M059J (cell line): ENCODE data around the gene SLC35F6. TPM values are rescaled to one million over a fixed set of nuclear protein-coding genes. Genes with fewer than 3 reads are reported as not detected.

Source experiments
- DNase-seq: peaks from one replicate; pipeline ENCODE4 v3.0.0-alpha.2; 2012; ENCODE audit warnings: low read depth
- total RNA-seq: library from RNA; depleted of rRNA; stranded (reverse); fragments of >200 nt; shearing (Covaris generic); gene quantifications from 2 replicates; pipeline ENCODE4 v1.2.3, GENCODE V29; 2014; rRNA removed

Gene SLC35F6, protein sequence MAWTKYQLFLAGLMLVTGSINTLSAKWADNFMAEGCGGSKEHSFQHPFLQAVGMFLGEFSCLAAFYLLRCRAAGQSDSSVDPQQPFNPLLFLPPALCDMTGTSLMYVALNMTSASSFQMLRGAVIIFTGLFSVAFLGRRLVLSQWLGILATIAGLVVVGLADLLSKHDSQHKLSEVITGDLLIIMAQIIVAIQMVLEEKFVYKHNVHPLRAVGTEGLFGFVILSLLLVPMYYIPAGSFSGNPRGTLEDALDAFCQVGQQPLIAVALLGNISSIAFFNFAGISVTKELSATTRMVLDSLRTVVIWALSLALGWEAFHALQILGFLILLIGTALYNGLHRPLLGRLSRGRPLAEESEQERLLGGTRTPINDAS
- total RNA-seq: 35.3 and 35.6 TPM in 2 replicates

DNA sequence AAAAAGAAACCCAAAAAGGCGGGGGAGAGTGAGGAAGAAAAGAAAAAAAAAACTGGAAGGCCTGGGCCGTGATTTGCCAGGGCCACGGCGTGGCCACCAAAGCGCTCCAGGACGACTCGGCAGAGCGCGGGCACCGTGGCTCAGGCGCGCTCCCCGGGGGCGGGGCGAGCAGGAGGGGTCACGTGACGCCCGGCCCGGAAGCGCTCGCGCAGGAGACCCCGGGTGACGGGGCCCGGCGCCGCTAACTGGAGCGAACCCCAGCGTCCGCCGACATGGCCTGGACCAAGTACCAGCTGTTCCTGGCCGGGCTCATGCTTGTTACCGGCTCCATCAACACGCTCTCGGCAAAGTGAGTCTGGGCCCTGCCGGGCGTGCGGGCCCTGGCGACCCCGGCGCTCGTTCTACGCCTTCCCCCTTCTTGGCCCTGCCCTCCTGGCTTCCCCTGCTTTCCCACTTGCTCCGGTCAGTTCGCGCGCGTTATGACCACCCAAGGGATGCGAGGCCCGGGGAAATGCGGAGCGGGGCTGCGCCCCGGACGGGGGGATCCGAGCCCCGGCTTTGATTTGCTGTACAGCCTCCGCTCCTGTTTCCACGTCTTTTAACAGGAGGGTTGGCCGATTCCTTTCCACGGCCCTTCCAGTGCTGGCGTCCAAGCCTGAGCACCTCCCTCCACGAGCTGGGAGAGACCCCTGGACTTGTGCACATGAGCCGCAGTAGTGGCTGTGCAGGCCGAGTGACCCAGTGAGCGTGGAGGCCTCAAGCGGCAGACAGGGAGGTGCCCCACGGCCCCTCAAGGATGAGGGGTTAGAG lies at the start of gene SLC35F6:
SLC35F6 (plus strand) TSS at position 207 of the 810 bp plus-strand sequence; CDS start at position 273, 66 bp downstream.
- DNase-seq: peak; percentile 74

DNA sequence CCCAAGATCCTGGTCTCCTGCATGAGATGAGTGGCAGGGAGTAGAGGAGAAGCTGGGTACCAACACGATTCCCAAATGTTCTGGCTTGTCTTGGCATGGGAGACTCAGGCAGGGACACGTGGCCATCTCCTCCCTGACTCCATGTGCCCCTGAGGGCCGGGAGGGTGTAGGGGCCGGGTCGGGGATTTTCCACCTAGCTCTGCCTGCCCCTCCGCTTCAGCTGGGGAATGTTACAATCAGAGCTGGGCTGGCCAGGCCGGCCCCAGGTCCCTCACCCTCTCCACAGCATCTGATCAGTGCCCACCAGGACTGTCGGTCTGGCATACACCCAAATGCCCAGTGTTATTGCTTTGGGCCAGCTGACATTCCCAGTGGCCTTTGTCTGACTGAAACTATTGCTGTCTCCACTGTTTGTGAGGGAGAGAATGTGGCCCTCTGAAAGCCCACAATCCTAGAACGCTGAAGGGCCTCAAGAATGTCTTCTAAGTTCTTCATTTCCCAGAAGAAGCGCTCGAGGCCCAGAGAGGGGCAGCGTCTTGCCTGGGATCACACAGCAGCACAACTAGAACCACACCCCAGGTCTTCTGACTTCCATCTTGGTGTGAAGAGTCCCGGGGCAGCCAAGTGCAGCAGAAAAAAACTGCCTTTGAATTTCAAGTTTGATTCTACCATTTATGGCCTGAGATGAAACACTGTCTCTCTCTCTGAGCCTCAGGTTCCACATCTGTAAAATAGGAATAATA lies 48.4 kb upstream of the SLC35F6 start:
- no peak for DNase-seq

DNA sequence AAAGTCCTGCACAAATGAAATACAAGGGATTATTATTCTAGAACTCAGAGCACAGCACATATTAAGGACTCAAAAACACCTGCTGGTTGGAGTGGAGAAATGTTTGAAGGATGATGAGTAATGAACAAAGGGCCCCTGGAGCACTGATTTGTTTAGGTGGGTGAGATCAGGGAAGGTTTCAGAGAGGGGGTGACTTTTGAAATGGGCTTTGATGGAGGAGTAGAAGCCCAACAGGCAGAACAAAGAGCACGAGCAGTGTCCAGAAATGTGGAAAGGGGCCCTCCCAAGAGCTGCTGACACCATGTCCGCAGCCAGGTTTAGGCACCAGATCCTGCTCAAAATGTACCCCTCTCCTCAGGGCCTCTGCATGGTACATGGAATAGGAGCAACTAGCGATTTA lies 47.7 kb upstream of the SLC35F6 start:
- DNase-seq: no peak

DNA sequence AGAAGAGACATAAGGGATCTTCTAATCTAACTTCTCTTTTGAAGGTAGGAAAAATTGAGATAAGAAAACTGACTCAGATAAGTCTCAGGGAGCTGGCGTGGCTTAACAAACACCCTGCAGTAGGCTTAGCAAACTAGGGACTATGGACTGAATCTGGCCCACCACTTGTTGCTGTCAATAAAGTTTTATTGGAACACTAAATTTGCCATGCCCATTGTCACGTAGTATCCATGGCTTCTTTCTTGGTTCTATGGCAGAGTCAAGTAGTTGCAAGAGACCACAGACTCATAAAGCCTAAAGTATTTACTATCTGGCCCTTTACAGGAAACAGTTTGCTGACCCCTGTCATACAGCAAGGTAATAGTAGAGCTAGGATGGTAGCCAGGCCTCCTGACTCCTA lies 47.3 kb upstream of the SLC35F6 start:
- no peak for DNase-seq

DNA sequence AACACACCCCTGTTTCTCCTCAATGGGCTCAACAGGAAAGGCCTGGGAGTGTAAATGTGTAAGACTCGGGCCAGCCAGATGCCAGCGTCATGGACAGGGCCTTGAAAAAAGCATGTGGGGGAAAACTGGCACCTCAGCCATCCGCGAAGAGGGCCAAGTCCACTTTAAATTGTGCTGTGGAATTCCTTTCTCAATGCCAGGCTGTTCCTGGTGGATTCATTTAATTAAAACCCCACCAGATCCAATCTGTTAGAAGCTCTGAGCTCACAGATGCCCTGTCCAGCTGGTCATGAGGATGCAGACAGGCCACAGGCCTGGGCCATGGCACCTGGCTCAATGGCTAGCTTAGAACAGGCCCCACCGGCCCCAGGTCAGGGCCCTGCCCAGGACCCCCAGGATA lies 46.7 kb upstream of the SLC35F6 start:
- DNase-seq: no peak

DNA sequence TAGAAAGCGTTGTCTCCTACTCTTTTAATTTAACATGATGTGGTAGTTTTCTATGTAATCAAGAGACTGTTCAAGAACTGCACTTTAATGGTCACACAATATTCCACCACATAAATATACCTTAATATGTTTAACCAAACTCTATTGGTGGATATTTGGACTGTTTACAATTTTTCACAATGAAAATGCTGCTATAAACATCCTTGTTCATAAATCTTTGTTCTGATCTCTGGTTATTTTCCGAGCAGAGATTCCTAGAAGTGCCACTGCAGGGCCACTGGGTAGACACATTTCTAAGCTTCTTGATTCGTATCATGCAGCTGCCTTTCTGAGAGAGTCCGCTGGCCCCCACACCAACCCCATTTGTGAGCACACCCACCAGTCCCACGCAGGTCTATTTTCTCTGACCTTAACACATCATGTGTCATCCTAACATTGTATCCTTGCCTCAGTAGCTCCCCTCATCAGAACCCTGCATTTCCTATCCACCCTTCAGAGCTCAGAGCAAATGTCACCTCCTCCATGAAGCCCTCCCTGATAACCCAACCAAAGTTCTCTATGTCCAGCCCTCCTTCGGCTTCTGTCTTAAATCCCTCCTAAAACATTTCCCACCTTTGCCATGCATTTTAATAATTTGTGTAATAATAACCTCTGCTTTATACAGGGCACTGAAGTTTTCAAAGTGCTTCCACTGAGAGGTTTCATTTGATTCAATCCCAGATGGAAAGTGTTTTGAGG lies 45.0 kb upstream of the SLC35F6 start:
- DNase-seq: no peak

DNA sequence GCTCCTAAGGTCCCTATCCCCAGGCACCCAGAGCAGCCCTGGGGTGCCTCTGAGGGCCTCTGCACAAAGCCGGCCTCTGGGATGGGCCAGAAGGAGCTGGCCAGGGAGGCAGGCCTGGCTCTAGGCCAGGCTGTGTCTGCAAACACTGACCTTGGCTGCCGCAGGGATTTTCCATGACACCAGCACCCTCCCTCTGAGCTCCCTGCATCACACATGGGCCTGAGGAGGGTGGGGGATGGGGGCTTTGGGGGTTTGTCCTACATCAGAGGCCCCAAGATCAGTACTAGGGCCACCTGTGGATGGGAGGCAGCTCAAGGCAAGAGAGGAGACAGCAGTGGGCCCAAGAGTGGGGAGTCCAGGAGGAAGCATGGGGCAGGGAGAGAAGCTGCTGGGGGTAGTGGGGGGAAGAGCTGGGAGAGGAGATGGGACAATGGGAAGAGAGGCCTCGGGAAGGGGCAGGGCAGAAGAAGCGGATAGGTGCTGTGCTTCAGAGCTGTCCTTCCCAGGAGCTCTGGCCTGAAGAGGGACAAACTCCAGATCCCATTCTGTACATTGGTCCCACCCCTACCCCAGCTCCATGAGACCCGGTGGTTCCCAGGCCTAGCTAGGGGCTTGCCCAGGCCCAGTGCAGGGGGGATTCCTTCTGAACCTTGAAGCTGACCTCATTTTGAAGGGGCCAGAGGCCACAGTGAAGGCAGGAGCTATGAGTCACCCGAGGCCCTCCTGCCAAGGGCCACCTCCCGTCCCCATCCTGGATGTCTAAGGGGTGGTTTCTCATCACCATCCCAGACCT lies 43.6 kb upstream of the SLC35F6 start:
- DNase-seq: peak; percentile 93

DNA sequence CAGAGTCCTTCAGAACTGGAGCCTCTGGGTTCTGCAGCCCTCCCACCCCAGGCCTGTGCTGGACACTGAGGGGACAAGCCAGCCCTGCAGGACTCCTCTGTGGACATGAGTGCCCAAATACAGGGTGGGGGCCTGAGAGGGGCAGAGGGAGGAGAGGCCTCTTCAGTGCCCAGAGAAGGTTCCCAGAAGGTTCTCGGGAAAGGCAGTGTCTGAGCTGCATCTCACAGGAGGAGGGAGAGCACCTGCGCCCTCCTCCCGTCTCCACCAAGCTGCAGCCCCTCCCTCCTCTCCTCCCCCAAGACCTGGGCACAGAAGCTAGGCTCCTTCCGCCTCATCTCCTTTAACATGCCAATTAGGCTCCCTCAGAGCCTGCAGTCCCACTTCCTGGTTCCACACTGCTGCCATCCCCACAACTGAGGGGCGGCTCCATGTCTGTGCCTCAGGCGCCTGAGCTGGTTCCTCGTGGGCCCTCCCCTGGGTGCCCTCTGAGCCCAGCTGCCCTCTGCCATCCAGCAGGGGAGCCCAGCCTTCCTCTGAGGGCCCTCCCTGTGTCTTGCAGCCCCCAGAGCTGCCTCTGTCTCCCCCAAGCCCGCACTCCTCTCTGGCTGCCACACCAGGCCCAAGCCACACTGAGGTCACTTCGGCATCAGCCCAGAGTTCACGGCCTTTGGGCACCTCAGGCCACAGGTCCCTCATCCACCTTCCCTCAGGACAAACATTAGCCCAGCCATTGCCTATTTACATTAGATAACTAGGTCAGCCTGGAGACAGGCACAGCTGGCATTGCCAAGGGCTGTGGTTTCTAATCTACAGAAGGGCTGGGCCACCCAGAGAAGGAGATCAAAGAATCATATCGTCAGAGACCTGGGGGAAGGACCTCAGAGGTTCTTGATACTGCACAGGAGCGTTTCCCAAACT lies 42.7 kb upstream of the SLC35F6 start:
- DNase-seq: peak; percentile 83

DNA sequence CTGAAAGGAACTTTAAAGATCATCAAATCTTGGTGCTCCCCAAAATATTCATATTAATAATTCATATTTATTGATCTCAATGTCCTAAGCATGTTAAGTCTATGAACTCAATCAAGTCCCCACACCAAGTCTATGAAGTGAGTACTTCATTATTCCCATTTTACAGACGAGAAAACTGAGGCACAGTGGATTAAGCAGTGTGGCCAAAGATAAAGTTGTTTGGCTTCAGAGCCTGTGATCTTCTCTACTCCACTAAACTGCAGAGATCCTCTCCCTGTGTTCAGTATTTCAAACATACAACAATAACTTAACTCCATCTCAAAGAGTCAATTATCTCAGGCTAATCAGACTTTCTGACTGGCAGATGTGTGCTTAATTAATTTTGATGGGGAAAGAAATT lies 41.8 kb upstream of the SLC35F6 start:
- DNase-seq: no peak

DNA sequence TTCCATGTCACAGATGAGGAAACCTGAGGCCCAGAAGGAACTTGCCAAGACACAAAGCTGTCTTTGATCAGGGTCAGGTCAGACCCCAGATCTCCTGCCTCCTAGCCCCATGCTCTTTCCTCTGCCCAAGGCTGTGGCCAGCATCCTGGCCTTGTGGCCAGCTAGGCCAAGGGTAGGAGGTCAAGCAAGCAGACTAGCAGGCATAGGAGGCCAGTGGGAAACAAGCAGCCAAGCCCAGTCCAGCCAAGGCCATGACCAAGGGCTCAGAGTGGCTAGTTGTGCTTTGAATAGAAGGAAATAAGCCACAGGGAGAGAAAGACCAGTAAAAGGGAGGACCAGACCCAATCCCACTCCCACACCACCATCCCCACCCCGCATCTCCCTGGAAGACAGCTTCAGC lies 41.2 kb upstream of the SLC35F6 start:
- peak; percentile 25 for DNase-seq

DNA sequence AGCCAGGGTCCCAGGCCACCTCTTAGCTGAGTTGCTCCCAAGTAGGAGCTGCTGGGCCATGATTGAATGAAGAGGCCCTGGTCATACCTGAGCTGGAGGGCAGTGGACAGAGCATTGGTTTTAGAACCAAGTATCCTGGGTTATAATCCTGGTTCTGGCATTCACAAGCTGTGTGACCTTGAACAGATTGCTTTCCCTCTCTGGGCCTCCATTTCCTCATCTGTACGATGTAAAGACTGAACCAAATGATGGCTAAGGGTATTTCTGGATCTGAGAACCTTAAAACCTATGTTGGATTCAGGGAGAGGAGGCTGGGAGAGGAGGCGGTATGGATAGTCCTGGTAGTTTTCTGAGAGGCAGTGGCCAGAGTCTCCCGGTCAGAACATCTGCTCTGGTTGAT lies 40.6 kb upstream of the SLC35F6 start:
- no peak for DNase-seq

DNA sequence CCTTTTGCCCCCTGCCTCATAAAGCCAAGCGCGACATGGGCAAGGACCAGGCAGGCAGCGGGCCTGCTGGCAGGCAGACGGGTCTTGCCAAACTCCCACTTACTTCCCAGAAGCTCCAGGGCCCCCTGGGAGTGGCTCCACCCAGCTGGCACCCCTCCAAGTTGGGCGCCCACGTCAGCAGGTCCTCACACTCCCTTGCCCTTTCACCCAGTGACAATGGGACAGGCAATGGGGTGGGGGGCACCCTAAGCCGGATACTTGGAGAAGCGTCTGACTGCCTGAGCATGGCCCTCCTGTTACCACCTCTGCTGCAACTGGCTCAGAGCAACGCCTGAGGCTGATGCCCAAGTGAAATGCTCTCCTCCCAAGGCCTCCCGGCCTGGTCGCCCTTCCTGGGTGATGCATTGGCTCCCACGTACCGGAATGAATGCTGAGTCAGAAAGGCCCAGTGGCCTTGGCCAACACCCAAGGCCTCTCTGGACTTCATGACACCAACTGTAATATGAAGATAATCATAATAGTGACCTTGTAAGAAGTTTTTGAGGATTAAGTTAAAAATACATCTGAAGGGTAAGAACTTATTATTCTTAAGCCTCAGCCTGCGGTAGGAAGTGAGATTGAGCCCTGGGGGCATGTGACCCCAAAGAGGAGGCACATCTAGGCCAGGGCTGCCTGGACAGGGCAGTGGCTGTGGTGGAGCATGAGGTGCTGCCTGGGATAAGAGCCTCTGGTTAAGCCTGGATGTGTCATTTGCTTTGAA lies 39.9 kb upstream of the SLC35F6 start:
- DNase-seq: peak; percentile 98

DNA sequence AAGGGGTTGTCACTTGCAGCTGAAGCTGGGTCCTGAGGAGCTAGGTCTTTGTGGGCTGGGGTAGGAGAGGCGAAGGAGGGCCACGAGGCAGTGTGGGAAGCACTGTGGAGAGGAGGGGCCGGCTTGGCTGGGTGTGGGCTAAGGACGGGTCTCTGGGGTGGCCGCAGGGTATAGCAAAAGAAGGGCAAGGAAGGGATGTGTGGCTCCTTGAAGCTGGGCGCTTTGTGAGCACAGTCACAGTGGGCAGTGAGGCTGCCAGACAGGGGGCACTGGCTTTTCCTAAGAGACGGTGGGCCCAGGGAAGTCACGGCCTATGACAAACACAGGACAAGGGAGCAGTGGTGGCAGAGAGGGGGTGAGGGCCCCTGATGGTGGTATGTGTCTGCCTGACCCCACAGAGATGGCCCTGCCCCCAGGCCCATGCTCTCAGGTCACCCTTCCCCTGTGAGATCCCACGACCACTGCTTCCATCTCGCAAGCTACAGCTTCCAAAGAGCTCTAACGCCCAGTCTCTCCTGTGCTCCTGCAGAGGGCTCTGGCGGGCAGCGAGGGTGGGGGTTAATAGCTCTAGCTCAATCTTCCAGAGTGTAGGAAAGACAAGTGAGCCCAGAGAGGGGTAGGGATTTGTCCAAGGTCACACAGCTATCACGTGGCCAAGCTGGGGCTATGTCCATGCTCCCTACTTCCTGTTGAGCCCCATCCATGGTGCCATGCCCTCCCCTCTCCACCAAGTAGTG lies 39.1 kb upstream of the SLC35F6 start:
- no peak for DNase-seq

DNA sequence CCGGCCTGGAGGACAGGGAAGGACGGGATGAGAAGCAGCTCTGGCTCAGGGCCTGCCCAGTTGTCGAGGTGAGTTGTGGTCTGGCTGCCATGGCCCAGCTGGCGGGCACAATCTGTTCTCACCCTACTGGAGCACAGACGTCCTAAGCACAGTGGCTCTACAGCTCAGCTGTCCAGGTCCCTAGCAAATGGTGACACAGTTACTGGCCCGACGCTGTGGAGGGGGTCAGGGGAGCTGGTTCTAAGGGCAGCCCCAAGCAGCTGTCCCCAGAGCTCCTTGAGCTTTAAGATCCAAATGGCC lies 38.6 kb upstream of the SLC35F6 start:
- no peak for DNase-seq

DNA sequence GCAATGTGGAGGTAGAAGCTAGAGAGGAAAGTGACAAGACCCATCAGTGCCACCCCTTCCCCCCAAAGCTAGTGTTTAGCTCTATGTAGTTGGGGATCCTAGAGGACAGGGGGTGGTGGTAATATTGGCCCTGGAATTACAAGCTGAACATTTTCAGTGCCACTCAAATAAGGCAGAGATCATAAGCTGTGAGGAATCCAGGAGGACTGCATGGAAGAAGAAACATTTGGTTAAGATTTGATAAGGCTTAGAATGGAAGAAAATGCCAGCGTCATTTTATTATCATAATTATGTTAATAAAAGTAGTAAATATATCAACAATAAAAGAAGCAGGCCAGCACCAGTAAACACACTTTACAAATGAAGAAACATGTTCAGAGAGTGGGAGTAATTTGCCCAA lies 37.9 kb upstream of the SLC35F6 start:
- DNase-seq: no peak

DNA sequence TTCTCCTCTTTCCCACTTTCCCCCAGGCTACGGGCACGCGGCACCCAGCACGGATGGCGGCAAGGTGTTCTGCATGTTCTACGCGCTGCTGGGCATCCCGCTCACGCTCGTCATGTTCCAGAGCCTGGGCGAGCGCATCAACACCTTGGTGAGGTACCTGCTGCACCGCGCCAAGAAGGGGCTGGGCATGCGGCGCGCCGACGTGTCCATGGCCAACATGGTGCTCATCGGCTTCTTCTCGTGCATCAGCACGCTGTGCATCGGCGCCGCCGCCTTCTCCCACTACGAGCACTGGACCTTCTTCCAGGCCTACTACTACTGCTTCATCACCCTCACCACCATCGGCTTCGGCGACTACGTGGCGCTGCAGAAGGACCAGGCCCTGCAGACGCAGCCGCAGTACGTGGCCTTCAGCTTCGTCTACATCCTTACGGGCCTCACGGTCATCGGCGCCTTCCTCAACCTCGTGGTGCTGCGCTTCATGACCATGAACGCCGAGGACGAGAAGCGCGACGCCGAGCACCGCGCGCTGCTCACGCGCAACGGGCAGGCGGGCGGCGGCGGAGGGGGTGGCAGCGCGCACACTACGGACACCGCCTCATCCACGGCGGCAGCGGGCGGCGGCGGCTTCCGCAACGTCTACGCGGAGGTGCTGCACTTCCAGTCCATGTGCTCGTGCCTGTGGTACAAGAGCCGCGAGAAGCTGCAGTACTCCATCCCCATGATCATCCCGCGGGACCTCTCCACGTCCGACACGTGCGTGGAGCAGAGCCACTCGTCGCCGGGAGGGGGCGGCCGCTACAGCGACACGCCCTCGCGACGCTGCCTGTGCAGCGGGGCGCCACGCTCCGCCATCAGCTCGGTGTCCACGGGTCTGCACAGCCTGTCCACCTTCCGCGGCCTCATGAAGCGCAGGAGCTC lies 36.2 kb upstream of the SLC35F6 start:
- DNase-seq: no peak

DNA sequence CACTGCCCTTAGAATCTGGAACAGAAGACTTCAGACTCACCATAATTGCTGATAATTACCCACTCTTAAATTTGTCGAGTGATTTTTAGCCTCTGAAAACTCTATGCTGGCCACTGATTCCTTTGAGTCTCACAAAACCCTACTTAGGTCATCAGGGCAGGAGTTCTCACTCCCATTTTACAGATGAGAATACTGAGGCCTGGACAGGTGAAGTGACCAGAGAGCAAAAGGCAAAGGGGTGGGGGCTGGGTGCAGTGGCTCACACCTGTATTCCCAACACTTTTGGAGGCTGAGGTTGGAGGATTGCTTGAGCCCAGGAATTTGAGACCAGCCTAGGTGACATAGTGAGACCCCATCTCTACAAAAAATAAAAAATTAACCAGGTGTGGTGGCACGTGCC lies 34.8 kb upstream of the SLC35F6 start:
- DNase-seq: no peak
